K562 (cell line): ENCODE measurements around the gene TMEM50B. TPM values are rescaled to one million over a fixed set of nuclear protein-coding genes. Genes with fewer than 3 reads are reported as not detected.

Source experiments
- ESRRA ChIP-seq: fragments of 450-650 bp; IDR thresholded peaks from 2 replicates; pipeline ENCODE4 v1.6.1; 2014; ENCODE audit warnings: low read depth, mild to moderate bottlenecking, moderate library complexity, borderline replicate concordance
- HDAC8 ChIP-seq: fragments of 450-650 bp; IDR thresholded peaks from 2 replicates; pipeline ENCODE4 v1.6.1; 2016; ENCODE audit warnings: mild to moderate bottlenecking, missing genetic modification characterization, moderate library complexity, missing compliant biosample characterization
- IFI16 ChIP-seq: fragments of 250-450 bp; sonication (Bioruptor Pico); IDR thresholded peaks from 2 replicates; pipeline ENCODE4 v2.1.2; 2022; ENCODE audit warnings: mild to moderate bottlenecking, inconsistent platforms
- KAT7 ChIP-seq: sonication (generic); formaldehyde crosslinking; IDR thresholded peaks from 2 replicates; pipeline ENCODE4 v1.8.0; 2022; ENCODE audit warnings: missing genetic modification reagents, mild to moderate bottlenecking, borderline replicate concordance
- LARP7 ChIP-seq: fragments of 450-650 bp; IDR thresholded peaks from 2 replicates; pipeline ENCODE4 v1.6.1; 2016
- MAZ ChIP-seq, 2 experiments: fragments of 450-650 bp in 1 of 2; sonication (generic) in 1 of 2; formaldehyde crosslinking; IDR thresholded peaks in 1 of 2; conservative IDR thresholded peaks in 1 of 2; 2 replicates each; pipeline versions ENCODE4 v1.4.0 to v1.5.0; 2020; ENCODE audit warnings: mild to moderate bottlenecking in 1 of 2, missing genetic modification reagents in 1 of 2
- MEIS2 ChIP-seq: fragments of 450-650 bp; IDR thresholded peaks from 2 replicates; pipeline ENCODE4 v1.6.1; 2014; ENCODE audit warnings: mild to moderate bottlenecking; ENCODE audit not compliant: partially characterized antibody
- NFIC ChIP-seq: fragments of 450-650 bp; IDR thresholded peaks from 2 replicates; pipeline ENCODE4 v1.6.1; 2017; ENCODE audit warnings: mild to moderate bottlenecking, inconsistent platforms
- RB1 ChIP-seq: fragments of 450-650 bp; IDR thresholded peaks from 2 replicates; pipeline ENCODE4 v1.6.1; 2017; ENCODE audit warnings: low read depth, mild to moderate bottlenecking
- SIN3A ChIP-seq, 2 experiments: fragments of 150-350 bp in 1 of 2; IDR thresholded peaks; 2 replicates each; pipeline ENCODE4 v1.6.1; 2011 to 2016; ENCODE audit warnings: borderline replicate concordance in 2 of 2, low read depth in 2 of 2, low read length in 2 of 2, mild to moderate bottlenecking in 2 of 2, moderate library complexity in 2 of 2; ENCODE audit not compliant: control insufficient read depth in 1 of 2
- TAF1 ChIP-seq: IDR thresholded peaks from 2 replicates; pipeline ENCODE4 v1.6.1; 2011; ENCODE audit warnings: mild to moderate bottlenecking, low read length, moderate library complexity; ENCODE audit not compliant: insufficient read depth, control insufficient read depth, severe bottlenecking; ENCODE audit errors: extremely low read depth
- TBP ChIP-seq: optimal IDR thresholded peaks from 2 replicates; pipeline ENCODE3; 2011; ENCODE audit warnings: low read depth, low read length, improper control_type of control experiment
- YY1 ChIP-seq, 3 experiments: IDR thresholded peaks; 2 replicates each; pipeline ENCODE4 v1.6.1; 2011; ENCODE audit warnings: low read length in 2 of 3, mild to moderate bottlenecking in 2 of 3, moderate library complexity in 2 of 3, borderline replicate concordance in 1 of 3, control low read depth in 1 of 3, low read depth in 1 of 3; ENCODE audit not compliant: insufficient read depth in 3 of 3, insufficient replicate concordance in 2 of 3, control insufficient read depth in 1 of 3, insufficient read length in 1 of 3; ENCODE audit errors: extremely low read depth in 1 of 3
- polyA plus RNA-seq, 8 experiments: library from polyadenylated mRNA; depleted of rRNA in 4 of 8; stranded (reverse) in 5 of 8; unstranded in 3 of 8; fragments of >200 nt; fragmentation: Nextera tagmentation in 2 of 8; fragmentation: Illumina TruSeq in 1 of 8; extraction: Ambion mirVana in 2 of 8; extraction: Trizol in 1 of 8; gene quantifications; 2 replicates each; pipeline versions ENCODE4 v1.2.1 to v1.2.3, GENCODE V29; 2011 to 2014; ENCODE audit warnings: inconsistent platforms in 1 of 8, missing spikeins in 1 of 8
- total RNA-seq, 7 experiments: library from RNA; depleted of rRNA in 6 of 7; stranded (reverse); fragments of >200 nt in 6 of 7; fragmentation: Illumina TruSeq in 2 of 7; extraction: Trizol in 2 of 7; gene quantifications; 2 replicates each; pipeline versions ENCODE4 v1.2.1 to v1.2.3, GENCODE V29; 2011 to 2021; ENCODE audit warnings: low replicate concordance in 1 of 7
- TF ChIP-seq, protein P1 (sequence below): fragments of 450-650 bp; formaldehyde crosslinking; conservative IDR thresholded peaks from 2 replicates; pipeline ENCODE4 v1.4.0; 2022; ENCODE audit warnings: mild to moderate bottlenecking, missing genetic modification characterization
- TF ChIP-seq, protein P2 (sequence below): fragments of 250-450 bp; sonication (Bioruptor Pico); IDR thresholded peaks from 2 replicates; pipeline ENCODE4 v1.8.0; 2021; ENCODE audit warnings: borderline replicate concordance, mild to moderate bottlenecking, moderate library complexity; ENCODE audit not compliant: poor library complexity, severe bottlenecking
- TF ChIP-seq, protein P3 (sequence below): sonication (generic); formaldehyde crosslinking; IDR thresholded peaks from 2 replicates; pipeline ENCODE4 v1.8.1; 2023; ENCODE audit warnings: mild to moderate bottlenecking, missing genetic modification reagents
- TF ChIP-seq, protein P4 (sequence below): sonication (generic); formaldehyde crosslinking; IDR thresholded peaks from 2 replicates; pipeline ENCODE4 v1.9.0; 2022; ENCODE audit warnings: mild to moderate bottlenecking, missing genetic modification reagents

TMEM50B gene
- total and polyA plus RNA-seq, 9 of the 15 experiments (the other 6 are each of a cell fraction or from before 2014, with no cell fraction given) = 20.5 to 64.6 (median 28.9) TPM

DNA sequence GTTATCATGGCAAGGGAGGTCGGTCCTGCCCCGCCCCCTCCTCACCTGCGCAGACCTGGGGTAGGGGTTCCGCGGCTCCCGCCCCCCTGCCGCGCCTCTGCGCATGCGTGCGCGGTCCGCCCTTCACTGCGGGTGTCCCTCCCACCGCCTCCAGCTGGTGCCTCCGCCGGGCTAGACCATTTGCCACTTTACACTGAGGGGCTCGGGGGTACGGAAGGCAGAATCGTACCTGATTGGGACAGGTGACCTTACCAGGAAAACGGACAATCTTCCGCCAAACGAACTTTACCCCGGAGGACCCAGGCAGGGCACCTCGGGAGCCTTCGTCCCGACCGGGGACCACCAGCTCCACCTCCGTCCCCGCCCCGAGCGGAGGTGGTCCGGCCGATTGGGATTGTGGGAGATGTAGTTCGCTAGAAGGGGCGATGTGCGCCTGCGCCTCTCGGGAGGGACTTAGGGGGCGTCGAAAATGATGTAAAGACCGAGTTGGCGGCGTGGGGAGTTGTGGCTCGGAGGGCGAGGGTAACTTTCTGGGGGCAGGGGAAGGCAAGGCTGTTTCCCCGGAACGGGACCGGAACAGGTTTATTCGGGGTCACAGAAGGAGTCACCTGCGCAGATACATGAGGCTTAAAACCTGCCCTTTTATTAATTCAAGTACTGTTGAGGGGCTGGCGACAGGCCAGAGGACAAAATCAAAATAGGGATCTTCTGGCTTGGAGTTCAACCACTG lies 11.8 kb upstream of the TMEM50B start, which contains the start of gene DNAJC28 (continued):
- TF ChIP-seq SIN3A (IDR thresholded peaks at IDR 0.05; ENCODE audit: borderline replicate concordance in 2 of 2, control insufficient read depth in 1 of 2, low read depth in 2 of 2, low read length in 2 of 2) (peak; percentile 96 to 100), LARP7 (peak; percentile 32; the same call in 1 of the 2 replicates), MEIS2 (peak; percentile 87), KAT7 (CRISPR knock-in tag) (peak; percentile 85; the same call in 1 of the 2 replicates), ESRRA (peak; percentile 47; the same call in 1 of the 2 replicates), HDAC8 (tag) (peak; percentile 38; the same call in 1 of the 2 replicates), YY1 (IDR thresholded peaks at IDR 0.05; ENCODE audit: borderline replicate concordance in 1 of 3, control insufficient read depth in 1 of 3, extremely low read depth in 1 of 3, insufficient read depth in 3 of 3, insufficient read length in 1 of 3, insufficient replicate concordance in 2 of 3, low read depth in 1 of 3, low read length in 2 of 3) (peak in 2 of 3 experiments; percentile 37 to 43), TAF1 (peak; percentile 39), RB1 (peak; percentile 80), IFI16 (CRISPR knock-in tag) (no peak), MAZ (CRISPR knock-in tag; conservative IDR thresholded peaks at IDR 0.05 in 1 of 2, IDR thresholded peaks at IDR 0.05 in 1 of 2) (peak; percentile 87 to 89), NFIC (peak; percentile 97), TBP (peak; percentile 56)
- TF ChIP-seq, protein P1, sequence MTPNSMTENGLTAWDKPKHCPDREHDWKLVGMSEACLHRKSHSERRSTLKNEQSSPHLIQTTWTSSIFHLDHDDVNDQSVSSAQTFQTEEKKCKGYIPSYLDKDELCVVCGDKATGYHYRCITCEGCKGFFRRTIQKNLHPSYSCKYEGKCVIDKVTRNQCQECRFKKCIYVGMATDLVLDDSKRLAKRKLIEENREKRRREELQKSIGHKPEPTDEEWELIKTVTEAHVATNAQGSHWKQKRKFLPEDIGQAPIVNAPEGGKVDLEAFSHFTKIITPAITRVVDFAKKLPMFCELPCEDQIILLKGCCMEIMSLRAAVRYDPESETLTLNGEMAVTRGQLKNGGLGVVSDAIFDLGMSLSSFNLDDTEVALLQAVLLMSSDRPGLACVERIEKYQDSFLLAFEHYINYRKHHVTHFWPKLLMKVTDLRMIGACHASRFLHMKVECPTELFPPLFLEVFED (CRISPR knock-in tag) = 0 out of 2 replicates have a peak, but pooled peaks have one; percentile 57
- TF ChIP-seq, protein P2, sequence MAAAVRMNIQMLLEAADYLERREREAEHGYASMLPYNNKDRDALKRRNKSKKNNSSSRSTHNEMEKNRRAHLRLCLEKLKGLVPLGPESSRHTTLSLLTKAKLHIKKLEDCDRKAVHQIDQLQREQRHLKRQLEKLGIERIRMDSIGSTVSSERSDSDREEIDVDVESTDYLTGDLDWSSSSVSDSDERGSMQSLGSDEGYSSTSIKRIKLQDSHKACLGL = no peak
- TF ChIP-seq, protein P3, sequence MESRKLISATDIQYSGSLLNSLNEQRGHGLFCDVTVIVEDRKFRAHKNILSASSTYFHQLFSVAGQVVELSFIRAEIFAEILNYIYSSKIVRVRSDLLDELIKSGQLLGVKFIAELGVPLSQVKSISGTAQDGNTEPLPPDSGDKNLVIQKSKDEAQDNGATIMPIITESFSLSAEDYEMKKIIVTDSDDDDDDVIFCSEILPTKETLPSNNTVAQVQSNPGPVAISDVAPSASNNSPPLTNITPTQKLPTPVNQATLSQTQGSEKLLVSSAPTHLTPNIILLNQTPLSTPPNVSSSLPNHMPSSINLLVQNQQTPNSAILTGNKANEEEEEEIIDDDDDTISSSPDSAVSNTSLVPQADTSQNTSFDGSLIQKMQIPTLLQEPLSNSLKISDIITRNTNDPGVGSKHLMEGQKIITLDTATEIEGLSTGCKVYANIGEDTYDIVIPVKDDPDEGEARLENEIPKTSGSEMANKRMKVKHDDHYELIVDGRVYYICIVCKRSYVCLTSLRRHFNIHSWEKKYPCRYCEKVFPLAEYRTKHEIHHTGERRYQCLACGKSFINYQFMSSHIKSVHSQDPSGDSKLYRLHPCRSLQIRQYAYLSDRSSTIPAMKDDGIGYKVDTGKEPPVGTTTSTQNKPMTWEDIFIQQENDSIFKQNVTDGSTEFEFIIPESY = peak; percentile 35; the same call in 1 of the 2 replicates
- TF ChIP-seq, protein P4, sequence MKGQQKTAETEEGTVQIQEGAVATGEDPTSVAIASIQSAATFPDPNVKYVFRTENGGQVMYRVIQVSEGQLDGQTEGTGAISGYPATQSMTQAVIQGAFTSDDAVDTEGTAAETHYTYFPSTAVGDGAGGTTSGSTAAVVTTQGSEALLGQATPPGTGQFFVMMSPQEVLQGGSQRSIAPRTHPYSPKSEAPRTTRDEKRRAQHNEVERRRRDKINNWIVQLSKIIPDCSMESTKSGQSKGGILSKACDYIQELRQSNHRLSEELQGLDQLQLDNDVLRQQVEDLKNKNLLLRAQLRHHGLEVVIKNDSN (CRISPR knock-in tag) = peak; percentile 45; the same call in 1 of the 2 replicates
